GM12873 (cell line): ENCODE data around the gene IRX4.

ENCODE experiments used
- TF ChIP-seq, protein P1 (sequence below): IDR thresholded peaks from 2 replicates; pipeline ENCODE4 v1.5.1; 2012; ENCODE audit warnings: low read depth, mild to moderate bottlenecking, moderate library complexity, low read length, control low read depth; ENCODE audit not compliant: insufficient read depth; ENCODE audit errors: missing control alignments

IRX4 gene

DNA sequence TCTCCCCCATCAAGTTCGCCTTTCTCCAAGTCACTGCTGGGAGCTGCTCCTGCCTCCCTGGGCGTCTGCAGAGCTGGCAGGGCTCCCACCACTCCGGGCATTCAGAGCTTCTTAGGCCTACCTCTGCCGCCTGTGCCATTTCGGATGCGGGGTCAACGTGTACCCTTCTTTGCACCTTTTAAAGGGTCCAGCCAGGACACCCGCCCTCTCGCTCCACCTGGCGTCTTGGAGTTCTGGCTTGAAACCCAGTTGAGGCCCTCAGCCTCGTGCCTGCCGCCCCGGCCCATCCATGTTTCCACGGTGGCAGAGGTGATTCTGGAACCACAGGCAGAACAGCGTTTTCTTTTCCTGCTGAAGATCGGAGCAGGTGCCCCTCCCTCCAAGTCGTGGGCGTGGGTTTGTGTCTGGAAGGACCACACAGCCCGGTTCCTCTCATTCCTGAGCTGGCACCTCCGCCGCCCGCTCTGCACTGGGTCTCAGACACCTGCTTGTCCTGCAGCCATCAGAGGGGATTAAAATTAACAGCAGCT is 48.6 kb downstream of the IRX4 start:
- TF ChIP-seq, protein P1, sequence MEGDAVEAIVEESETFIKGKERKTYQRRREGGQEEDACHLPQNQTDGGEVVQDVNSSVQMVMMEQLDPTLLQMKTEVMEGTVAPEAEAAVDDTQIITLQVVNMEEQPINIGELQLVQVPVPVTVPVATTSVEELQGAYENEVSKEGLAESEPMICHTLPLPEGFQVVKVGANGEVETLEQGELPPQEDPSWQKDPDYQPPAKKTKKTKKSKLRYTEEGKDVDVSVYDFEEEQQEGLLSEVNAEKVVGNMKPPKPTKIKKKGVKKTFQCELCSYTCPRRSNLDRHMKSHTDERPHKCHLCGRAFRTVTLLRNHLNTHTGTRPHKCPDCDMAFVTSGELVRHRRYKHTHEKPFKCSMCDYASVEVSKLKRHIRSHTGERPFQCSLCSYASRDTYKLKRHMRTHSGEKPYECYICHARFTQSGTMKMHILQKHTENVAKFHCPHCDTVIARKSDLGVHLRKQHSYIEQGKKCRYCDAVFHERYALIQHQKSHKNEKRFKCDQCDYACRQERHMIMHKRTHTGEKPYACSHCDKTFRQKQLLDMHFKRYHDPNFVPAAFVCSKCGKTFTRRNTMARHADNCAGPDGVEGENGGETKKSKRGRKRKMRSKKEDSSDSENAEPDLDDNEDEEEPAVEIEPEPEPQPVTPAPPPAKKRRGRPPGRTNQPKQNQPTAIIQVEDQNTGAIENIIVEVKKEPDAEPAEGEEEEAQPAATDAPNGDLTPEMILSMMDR, result no peak

DNA sequence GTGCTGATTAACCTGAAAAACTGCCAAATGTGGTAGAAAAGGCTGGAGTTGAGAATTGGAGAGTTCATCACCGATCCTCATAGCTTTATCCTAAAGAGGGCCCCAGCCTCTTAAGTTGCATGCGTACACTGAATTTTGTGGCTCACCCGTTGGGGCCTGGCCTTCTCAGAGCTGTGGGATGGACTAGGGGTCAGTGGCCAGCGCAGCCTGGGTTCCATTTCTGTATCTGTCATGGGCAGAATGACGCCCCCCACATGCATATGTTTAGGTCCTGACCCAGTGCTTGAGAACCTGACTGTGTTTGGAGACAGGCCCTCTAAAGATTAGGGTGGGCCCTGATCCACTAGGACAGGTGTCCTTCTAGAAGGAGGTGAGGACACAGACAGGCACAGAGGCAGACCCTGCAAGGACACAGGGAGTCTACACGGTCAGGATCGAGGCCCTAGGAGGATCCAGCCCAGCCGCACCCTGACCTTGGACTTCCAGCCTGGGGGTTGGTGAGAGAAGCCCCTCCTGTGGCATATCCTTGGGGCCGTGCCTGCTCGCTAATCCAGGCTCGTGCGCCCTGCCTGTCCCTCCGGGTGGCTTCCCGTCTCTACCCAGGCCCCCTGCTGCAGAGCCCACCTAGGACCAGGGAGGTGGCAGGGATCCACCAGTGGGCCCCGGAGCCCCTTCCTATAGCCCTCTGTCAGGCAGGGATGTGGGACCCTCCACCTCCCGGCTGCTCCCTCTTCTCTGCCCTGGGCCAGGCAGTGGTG is 49.3 kb downstream of the IRX4 start:
- TF ChIP-seq, protein P1, result no peak

DNA sequence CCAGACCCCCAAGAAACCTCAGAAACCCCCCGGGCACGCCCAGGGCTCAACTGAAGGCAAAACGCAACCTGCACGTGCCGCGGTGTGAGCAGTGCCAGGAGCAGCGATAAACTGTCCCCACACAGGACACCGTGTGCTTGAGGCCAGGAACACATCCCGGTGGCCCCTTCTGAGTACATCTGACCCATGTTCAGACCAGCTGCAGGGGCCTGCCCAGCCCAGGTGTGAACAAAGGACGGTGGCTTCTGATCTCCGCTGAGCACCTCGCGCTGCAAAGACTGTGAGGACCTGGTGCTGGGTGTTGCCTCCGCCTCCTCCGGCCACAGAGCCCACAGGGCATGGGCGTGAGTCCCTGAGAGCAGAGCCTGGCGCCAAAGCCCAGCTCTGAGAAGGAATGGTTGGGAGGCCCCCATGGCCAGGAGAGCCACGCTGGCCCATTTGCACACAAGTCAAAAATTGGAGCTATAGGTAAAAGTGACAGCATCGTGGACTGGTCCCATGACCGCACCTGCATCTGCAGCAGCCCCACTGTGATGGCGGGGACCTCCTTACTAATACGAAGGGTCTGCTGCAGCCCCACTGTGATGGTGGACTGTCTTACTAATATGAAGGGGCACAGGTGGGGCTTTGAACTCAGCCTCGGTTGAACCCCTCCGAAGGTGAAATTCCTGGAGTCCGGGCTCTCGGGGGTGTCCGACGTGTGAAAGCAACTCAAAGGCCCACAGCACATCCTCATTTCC is 50.0 kb downstream of the IRX4 start:
- TF ChIP-seq, protein P1, result no peak

DNA sequence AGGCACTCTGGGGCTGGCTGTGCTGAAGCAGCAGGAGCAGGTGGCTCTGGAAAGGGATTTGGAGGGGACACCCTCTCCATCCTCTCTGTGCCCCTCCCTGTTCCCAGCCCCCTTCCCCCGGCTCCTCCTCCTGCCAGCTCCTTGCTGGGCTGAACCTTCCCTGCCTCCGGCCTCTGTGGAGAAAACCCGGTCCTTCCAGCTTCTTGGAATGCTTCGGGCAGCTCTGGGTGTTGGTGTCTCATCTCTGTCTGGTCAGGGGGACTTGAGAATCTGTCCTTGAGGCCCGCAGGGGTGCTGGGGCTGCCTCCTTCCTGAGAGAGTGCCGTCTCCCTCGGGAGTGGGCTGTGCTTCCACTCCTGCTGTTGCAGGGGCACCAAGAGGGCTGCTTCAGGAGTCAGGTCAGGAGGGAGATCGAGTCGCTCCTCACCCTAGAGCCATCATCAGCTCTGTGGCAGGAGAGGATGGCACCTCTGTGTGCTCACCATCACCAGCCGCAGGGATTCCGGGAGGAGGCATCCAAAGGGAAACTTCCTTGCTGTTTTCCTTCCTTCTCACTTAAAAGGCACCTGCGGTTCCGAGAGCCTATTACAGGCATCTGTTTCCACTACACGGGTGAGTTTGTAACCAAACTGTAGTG is 50.9 kb downstream of the IRX4 start:
- TF ChIP-seq, protein P1, result no peak

DNA sequence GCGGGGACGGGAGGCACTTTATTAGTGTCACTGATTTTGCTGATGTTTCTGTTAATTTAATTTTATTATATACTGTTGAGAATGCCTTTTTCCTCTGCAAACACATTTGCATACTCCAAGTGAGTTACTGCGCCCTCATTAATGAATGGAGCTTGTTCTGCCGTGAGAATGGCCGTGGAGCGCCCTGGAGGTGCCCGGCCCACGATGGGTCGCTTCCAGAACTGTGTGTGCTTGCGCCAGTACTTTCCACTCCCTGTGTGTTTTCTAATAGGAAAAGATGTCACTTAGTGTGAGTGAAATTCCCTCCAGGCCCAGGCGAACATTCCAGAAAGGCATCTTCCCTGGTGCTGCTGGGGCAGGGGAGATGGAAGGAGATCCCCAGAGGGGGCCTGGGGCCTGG is 51.5 kb downstream of the IRX4 start:
- TF ChIP-seq, protein P1, result no peak

DNA sequence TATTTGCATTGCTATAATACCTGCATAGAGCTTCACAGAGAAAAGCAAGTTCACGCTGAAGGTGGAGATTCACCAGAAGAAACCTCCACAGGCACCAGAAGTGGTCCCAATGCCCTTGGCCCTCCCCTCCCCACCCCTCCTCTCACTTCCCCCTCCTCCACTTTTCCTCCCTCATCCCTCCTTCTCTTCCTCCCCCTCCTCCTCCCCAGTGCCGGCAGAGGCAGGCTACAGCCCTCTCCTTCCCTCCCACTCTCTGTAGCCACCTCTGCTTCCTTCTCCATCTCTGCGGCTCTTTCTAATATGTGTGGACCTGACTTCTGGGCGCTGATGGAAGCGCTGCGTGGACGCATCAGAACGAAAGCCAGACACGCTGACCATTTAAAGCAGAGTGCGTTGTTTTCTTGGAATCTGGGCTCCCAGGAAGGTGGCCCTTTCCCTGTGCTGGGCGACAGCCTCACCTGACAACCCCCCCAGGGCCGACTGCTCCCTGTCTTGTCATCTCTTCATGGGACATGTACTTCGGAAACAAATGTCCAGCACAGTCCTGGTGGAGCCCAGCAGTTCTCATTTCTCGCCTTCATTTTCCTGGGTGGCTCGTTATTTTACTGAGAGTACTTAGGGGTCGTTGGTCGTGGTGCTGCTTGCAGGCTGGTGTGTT is 52.0 kb downstream of the IRX4 start:
- TF ChIP-seq, protein P1, result no peak
